ENCODE data around the gene IL33.

IL33 gene

DNA sequence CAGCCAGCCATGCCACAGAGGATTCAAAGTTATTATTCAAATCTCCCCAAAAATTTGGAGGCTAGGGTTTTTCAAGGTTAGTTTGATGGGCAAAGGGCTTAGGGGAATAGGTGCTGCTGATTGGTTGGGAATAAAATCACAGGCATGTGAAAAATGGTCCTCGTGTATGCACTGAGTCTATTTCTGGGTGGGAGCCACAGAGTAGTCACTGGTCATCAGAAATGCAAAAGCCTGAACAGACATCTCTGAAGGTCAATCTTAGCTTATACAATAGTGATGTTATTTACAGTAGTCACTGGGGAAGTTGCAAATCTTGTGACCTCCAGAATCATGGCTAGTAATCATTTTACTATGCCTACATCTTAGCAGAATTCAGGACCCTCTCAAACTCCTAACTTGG, 1.3 kb downstream of the IL33 start:
- DNase-seq (ENCODE audit: low spot score), result no peak

DNA sequence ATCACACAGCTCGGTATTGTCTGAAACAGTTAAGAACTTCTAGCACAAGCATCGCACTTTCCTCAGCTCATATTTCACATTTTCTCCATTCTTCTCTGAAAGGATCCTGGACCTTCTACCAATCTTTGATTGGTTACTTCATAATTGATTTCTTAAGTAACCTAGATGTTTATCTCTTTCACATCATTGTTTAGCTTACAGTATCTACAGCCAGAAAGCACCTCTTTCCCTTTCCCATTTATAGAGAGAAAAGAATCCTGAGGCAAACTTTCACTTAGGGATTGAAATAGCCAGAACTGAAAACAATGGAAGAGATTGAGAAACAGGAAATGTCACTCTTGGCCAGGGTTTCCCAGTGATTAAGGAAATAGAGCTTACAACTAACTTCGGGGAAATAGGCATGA, 2.5 kb downstream of the IL33 start:
- DNase-seq (ENCODE audit: low spot score), result no peak

DNA sequence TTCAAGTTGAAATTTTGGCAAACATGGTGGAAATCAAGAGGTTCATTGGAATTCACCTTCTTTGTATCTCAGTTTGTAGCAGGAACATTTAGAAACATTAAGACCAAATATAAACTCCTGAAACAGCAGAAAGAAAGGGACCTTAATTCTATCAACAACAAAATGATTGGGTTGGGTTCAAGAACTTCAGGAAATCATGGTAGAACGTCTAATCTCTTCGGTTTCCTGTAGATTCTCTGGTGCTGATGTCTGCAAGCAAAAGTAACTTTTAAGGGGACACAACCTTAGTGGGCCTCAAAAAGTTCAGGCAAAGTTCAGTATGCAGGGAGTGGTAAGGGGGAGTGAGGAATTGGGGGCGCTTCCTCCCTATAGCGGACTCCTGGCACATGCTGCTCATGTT, 3.4 kb downstream of the IL33 start:
- no peak for DNase-seq (ENCODE audit: low spot score)

DNA sequence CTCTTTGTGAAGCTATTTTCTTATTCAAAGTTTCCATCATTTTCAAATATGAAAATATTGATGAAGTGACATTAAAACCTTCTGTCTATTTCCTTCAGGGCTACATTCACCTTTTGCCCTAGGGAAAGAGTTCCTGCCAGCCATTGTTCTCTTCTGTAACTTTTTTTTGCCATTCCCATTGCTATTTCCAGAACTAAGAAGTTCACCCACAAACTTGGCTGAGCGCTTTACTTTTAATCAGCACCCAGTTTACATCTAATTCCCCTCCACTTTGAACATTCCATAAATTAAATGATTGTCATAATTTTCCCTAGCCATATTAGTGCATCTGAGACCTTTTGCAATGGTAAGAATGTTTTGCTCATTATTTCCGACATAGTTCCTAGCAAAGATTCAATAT, 4.4 kb downstream of the IL33 start:
- DNase-seq (ENCODE audit: low spot score), result no peak

DNA sequence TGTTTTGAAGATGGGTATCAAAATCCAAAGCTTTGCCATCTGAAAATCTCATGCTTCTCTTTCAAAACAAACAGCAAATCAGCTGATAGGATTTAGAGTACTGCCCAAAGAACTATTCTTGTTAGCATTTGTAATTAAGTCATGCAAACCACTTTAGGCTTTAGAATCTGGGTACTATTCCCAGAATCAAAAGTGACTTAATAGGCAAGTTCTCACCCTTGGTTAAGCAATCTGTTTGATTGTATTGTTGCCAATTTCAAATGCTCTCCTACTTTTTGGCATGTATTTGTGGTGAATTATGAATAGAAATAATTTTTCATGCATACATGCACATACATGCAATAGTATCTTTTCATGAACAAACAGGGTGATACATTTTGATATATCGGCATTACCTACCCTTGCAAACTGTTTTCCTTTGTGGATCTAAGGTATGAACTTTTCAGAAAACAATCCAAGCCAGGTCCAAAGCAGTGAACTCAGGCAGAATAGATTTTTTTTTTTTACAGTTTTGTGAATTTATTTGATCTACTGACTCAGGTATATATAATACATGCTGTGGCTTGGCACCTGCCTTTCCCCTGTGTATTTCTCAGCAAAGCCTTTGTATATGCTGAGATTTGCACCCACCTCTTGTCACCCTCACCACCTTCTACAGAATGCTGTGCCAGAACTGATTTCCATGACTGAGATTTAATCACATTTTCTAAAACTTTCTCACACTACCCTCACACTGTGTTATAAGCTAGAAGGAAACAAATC, 9.0 kb downstream of the IL33 start:
- no peak for DNase-seq (ENCODE audit: low spot score)

DNA sequence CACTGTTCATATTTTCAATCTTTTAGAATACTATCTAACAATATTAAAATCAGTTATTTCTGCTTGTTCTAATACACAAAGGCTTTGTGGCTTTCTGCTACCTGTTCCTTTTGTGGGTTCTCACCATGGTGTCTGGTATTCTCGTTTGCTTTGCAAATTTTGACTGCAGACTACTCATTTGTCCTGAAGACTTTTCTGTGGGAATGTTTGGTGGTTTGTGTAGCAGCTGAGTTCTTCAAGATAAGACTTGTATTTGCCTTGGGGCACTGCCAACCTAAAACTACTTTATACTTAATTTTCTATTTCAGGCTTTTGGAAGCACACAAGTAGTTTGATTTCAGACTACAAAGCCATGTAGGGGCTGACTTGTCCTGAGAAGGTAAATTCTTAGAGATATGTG, 11.1 kb downstream of the IL33 start:
- DNase-seq (ENCODE audit: low spot score), result no peak

DNA sequence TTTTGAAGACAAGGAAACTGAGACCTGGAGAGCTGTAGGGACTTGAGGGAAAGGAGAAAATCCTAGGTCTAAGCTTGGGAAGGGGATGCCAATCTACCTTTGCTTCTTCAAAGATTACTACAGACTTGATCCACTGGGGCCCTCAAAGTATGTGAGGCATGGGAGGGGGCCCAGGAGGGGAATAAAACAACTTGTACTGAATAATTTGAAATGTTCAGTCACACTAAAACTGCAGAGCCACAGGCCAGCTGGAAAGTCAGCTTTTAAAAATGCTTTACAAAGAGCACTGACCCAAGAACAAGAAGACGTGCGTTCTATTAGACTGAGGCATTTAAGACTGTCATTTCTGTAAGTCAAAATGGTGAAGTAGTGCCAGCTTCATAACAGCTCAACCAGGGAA, 13.6 kb downstream of the IL33 start:
- no peak for DNase-seq (ENCODE audit: low spot score)

DNA sequence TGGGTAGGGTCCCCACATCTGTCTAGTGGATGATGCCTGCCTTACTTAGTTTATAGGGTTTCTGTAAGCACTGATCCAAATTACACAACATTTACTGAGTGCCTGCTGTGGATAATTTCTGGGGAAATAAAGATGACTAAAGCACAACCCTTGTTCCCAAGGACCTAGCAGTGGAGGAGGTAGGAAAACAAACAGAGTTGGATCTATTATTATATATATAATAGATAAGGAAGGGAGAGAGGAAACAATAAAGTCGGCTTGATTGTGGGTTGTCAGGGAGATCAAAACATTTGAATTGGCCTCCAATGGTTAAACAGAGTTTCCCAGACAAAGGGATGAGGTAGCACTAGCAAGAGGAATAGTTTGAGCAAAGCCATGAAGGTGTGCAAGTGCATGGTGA, 14.0 kb downstream of the IL33 start:
- DNase-seq (ENCODE audit: low spot score), result no peak

DNA sequence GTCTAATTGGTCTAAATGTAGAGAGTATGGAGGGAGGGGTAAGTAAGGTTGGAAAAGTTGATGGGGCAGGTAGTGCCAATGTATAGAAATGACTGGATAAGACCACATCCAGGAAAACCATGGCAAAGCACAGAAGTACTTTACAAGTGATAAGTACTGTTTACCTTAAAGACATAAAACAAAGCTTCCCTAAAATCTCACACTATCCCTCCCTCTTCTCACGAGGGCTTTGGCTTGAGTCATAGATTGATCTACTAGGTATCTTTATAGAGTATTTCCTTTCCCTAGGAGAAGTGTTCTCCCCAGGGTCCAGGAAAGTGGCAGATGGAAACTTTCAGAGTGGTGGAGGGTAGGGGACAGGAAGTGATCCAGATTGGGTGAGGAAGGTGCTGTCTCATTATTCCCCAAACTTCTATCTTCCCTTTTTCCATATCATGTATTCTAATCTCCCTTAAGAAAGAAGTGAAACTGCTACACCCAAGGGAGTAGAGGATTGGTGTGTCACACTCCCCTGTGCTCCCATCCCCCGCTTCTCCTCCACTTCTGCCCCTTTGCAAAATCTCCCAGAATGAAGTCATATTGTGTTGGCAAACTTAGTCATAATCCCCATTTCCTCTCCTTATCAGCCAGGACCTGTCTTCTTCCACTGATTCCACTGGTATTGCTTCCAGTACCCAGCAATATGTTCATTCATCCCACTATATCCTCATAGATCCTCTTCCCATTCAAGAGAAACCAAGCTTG, 14.6 kb downstream of the IL33 start:
- DNase-seq (ENCODE audit: low spot score), result no peak

DNA sequence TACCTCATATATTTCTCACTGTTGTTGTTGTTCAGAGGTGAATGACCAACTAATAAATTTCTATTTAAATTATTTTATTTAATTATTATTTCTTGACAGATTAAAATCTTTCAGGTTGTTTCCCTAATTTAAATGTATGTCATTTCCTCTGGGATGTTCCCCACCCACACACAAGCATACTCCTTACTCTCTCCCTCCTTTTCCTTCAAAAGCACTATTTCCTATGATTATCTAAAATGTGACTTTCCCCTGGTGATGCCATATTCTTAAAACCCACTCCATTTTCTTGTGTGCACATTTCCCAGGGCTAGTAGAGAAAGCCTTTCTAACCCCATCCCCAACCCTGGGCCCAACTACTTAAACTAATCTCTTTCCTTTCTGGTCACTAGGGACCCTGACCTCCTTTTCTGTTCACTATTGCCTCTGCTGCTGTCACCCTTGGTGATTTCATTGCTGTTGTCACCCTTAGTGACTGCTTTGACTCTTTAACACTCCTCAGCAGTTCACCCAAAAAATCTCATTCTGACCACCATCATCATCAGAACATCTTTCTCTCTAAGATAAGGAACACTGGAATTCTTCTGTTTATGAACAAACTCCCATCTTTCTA, 16.8 kb downstream of the IL33 start:
- no peak for DNase-seq (ENCODE audit: low spot score)

DNA sequence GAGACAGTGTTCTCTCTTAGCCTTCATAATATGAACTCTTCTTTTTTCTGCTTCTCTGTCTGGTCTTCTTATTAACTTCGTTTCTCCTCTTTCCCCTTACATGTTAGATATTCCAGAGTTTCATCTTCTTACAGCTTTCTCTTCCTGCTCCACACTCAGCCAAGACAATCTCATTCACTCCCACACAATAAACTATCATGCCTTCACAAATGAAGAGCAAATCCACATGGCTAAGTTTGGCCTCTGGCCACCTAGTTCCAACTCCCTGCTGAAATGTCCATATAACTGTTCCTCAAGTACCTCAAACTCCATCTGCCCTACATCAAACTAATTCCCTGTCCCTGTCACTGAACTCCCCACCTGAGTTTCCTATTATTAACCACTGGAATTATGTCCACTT, 18.4 kb downstream of the IL33 start:
- DNase-seq (ENCODE audit: low spot score), result no peak

DNA sequence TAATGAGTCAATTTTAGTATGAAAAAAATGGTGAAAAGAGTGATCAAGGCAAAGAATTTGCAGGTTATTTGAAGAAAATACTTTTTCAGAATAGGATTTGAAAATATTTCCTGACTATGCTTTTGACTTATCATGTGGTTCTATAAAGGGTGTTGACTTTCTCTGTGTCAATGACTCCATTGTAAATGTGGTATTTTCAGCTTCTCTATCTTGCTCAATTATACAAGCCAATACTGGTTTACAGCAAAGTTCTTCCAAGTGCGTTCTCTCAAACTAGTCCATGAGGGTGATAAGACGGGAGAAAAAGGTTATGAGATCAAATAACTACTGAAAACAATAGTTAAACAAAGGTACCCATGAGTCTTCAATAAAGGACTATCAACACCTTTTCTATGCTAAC, 21.7 kb downstream of the IL33 start:
- no peak for DNase-seq (ENCODE audit: low spot score)

DNA sequence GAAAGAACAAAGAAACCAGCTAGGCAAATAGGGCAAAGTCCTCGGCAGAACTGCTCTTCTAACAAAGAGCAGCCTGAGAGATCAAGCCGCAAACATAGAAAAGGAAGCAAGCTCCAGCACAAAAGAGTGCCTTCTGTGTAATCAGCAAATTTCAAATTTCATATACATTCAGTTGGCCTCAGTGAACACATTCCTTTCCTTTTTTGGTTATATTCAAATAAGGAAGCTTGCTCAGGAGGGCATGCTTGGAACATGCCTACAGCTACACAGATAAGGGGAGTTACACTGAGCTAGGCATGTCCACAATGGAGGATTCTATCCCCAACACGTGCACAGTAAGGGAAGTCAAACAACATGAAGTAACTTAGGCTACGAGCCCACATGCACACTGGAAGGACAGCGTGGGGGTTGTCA, 23.4 kb downstream of the IL33 start:
- no peak for DNase-seq (ENCODE audit: low spot score)

DNA sequence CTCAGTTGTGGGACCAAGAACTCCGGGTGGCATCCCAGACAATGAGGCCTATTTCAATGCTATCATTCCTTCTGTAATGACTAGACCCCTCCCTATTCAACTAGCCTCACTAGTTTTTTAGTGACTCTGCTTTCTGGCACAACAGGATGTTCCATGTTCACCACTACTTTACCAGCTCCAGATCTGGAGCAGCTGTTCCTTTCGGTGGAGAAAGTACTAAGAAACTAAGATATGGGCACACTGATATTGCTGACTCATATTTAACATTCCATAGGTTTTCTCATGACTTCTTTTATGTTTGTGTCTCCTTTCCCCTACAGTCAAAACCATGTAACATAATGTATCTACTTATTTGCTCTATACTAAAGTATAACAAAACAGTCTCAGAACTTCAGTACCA, 24.1 kb downstream of the IL33 start:
- no peak for DNase-seq (ENCODE audit: low spot score)

DNA sequence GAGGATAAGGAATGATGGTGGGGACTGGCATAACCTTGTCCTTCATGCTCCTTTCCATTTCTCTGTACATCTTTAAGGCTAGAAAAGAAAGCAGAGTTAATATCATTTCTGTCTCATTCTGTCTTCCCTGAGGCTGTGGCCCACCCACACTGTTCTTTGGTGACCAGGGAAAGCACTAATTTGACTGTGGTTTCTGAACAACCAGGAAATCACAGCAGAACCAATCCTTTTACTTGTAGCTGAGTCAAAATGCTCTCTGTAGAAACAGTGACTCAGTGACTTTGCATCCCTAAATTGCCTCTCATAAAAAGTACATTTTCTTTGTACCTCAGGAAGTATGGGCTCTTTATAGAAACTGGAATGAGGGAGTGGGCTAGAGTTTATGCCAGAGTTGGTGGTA, 28.1 kb downstream of the IL33 start:
- no peak for DNase-seq (ENCODE audit: low spot score)

DNA sequence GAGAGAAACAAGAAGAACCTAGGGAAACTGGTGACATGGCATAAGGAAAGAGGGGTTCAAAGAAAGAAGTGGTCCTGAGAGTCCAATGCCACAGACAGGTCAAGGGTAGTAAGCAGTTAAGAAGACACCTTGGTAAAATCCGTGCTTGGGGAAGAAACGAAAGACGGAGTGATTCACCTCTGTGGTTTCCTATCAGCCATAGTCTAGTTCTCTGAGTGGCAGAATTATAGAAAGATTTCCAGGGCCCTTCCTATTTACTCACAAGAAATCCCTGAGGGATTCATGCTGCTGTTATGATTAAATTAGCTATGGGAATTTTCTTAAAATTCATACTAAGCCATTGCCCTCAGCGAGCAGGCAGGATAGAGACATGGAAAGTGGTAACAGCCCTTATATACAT, 31.7 kb downstream of the IL33 start:
- DNase-seq (ENCODE audit: low spot score), result no peak

DNA sequence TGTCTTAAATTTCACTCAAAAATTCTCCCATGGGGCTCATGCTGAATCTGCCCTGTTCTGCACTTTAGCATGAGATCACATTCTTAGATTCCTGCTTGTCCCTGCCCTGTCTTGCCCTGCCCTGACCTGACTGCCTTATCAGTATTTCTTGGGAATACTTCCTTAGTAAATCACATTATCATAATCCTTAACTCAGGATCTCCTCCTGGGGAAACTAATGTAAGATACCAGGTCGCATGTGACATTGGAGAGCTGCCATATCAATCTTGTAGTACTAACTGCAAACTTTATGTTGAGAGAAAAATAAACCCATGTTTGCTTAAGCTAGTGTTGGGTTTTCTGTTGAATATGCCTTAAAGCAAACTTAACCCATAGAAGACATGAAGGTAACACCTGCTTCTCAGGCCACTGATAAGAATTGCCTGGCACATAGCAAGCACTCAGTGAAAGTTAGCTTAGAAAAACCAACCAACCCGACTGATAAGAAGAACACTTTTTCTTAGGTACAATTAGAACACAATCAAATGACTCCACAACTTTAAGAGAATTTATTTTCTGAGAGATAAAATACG, 53.3 kb downstream of the IL33 start:
- DNase-seq (ENCODE audit: low spot score), result no peak

DNA sequence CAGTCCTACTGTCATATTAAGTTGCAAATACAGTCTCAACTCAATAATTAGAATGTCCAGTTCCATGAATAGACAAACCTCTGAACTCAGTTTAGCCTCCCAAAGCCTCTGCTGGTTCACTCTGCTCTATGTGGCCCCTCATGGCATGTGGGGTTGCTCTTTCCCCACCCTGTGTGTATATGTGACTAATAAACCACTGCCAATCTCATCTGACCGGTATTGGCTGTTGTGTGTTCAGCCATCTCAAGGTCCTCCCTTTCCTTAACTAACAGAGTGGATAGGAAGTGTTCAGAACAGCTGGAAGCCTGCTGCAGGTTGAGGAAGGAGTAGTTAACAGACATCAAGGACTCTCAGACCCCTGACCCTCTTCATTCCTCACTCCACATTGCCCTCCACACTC, 55.3 kb downstream of the IL33 start:
- DNase-seq (ENCODE audit: low spot score), result no peak

DNA sequence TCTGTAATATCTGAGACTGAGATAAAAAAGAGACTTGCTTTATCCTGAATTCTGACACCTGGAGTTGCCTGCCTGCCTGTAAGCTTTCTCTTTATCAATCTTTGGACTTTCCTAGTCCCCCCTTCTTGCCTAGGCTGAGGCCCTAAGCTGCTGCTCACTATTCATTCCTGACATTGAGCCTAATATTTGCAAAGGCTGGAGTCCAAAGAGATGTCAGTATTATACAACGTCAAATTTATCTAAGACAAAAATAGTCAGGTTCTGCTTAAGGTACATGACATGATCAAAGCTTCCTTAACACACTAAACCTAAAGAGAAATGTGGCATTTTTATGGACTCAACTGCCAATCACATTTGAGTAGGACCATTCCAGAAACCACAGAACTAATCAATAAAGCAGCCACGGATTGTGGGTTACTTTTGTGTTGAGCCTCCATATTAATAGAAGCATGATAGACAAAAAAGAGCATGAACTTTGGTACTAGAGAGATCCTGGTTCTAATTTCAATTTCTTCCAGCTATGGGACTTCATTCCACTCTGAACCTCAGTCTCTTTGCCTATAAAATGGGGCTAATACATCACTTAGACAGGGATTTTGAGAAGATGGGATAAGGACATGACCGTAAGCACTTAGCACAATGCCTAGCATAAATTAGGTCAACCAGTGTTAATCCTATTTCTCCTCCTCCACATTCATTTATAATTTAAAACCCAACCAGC, 56.1 kb downstream of the IL33 start:
- no peak for DNase-seq (ENCODE audit: low spot score)

DNA sequence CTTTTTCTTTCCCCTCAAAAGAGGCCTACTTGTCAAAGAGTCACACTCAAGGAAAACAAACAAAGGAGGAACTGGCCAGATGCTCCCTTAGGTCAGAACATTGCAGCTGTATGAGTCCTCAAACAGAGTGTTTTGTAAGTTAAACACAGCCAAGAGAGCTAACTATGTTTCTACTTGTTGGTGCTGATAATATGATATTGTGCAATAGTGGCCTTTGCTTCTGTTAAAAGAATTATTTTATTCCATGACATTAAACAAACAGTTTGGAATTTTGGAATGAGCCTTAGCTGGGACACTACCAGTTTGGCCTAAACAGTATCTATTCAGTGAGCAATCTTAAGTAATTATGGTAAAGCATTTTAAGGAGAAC, 56.6 kb downstream of the IL33 start:
- no peak for DNase-seq (ENCODE audit: low spot score)

DNA sequence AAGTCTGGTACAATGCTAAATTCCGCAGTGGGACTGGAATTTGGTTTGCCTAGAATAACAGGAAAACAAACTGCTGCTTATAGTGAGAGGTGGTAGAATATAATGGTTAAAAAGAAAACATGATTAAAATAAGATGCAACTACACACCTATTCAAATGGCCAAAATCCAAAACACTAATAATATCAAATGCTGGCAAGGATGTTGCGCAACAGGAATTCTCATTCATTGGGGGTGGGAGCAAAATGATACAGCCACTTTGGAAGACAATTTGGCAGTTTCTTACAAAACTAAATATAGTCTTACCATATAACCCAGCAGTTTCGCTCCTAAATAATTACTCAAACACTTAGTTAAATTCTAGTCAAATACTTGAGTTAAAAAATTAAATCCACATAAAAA, 61.8 kb downstream of the IL33 start:
- no peak for DNase-seq (ENCODE audit: low spot score)

DNA sequence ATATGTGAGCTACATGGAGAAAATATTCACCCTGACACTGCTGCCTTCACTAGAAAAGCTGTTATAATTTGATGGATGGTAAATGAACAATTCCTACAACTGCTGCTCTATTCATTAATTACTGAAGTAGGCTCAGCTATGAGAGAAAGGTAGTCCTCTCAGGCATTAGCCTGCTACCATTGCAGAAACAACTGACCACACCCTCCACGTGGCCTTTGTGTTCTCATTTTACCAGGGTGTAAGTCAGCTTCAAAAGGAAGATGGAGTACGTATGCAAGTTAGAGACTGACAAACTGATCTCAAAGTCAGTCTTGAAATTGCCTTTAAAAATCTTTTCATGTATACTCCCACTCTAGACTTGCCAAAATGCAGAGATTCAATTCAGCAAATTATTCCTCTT, 86.3 kb downstream of the IL33 start:
- DNase-seq (ENCODE audit: low spot score), result no peak

DNA sequence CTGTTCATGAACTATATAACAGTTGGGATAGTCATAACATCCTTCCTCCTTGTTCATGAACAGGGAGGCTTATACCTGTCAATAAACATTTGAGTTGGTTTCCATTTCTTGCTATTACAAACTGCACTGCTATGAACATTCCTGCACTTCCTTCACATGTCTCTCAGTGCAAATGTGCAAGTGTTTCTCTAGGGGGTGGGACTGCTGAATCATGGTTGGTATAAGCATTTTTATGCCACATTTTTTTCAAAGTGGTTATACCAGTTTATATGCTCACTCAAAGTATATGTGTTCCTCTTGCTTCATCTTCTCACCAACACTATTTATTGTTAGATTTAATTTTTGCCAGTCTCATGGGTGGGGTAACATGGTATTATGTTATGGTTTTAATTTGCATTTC, 86.8 kb downstream of the IL33 start:
- no peak for DNase-seq (ENCODE audit: low spot score)

All from NAMALWA (cell line).